ENCODE measurements around the gene SPI1.

Gene SPI1

DNA sequence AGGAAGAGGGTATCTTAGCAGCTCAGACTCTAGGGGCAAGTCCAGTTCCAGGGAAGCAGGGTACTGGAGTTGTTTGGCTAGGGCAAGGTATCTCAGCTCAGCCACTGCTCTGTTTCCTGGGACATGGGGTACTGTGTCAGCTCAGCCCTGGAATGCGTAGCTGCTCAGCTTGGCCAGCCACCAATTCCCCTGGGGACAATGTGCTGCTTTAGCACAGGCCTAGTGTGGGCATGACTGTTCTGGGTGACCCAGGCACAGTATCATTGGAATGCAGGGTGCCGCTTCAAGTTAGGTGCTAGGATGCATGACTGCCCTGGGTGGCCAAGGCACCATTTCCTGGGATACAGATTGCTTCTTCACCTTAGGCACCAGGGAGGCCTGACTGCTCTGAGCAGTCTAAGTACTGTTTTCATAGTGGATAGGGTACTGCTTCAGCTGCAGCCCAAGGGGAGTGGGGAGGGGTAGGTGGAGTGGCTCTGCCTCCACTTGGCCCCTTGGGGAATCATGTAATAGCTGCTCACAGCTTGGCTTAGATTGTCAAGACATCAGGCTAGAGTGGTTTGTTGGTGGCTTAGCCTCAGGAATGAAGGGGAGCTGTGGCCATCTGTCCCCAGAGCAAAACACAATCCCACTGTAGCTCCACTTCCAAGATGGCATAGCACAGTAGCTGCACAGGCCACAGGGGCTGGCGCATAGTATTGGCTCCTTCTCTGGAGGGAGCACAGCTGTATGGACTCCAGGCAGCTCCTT lies 72.4 kb downstream of the SPI1 start:
- Histone ChIP-seq H3K27ac (ENCODE audit: low read depth in 2 of 2, low read length in 2 of 2) (no peak overlapping the region), H3K9ac (ENCODE audit: low read depth in 1 of 2, low read length in 2 of 2) (no peak overlapping the region), H3K4me1 (ENCODE audit: control insufficient read depth in 2 of 2, insufficient read depth in 2 of 2, low read length in 2 of 2) (no peaks in the 10 kb centered on the region), H3K9me3 (ENCODE audit: control insufficient read depth in 2 of 2, low read length in 2 of 2) (no peaks in the 10 kb centered on the region), H3K27me3 (ENCODE audit: control insufficient read depth in 2 of 2, insufficient read depth in 2 of 2, low read length in 2 of 2) (no peaks in the 10 kb centered on the region), H3K36me3 (ENCODE audit: control insufficient read depth in 2 of 2, insufficient read depth in 2 of 2, low read length in 2 of 2) (peaks cover 39 to 65% of the 10 kb centered on the region in 2 donors), H3K4me3 (ENCODE audit: low read length in 2 of 2) (no peak overlapping the region)

Data from mucosa of rectum (tissue), 2 donors.